OCI-LY3 (cell line): ENCODE data around the gene ZBTB24.
"Not testable (repeated sequence)": the region's sequence is repeated elsewhere in the genome, so short reads cannot be mapped to it uniquely, and the experiment has no call there.

Experiments
- H2AFZ ChIP-seq: fragments of 200-600, 300-600 bp; shearing (Covaris generic); 2 replicates; pipeline ENCODE4 v1.6.0; 2014; ENCODE audit warnings: antibody characterized with exemption, low read depth, low read length
- H3K27ac ChIP-seq: fragments of 200-600, 300-600 bp; sonication (generic); 2 replicates; pipeline ENCODE4 v1.5.1; 2014; ENCODE audit warnings: mild to moderate bottlenecking, low read length, moderate library complexity, mixed read lengths
- H3K27me3 ChIP-seq: fragments of 200-600, 300-600 bp; sonication (generic); 2 replicates; pipeline ENCODE4 v1.6.1; 2014; ENCODE audit warnings: low read depth, low read length, mixed read lengths
- H3K36me3 ChIP-seq: fragments of 200-600, 300-600 bp; sonication (generic); replicated peaks from 2 replicates; pipeline ENCODE3; 2014; ENCODE audit warnings: low read depth, low read length, mixed read lengths
- H3K4me1 ChIP-seq: fragments of 300-600, 200-600 bp; sonication (generic); 2 replicates; pipeline ENCODE4 v1.6.1; 2014; ENCODE audit warnings: low read length, mixed read lengths
- H3K4me2 ChIP-seq: fragments of 200-600, 300-600 bp; sonication (generic); 2 replicates; pipeline ENCODE4 v1.6.1; 2014; ENCODE audit warnings: low read length, mixed read lengths
- H3K4me3 ChIP-seq: fragments of 300-600, 200-600 bp; sonication (generic); 2 replicates; pipeline ENCODE4 v1.5.1; 2014; ENCODE audit warnings: antibody characterized with exemption, mild to moderate bottlenecking, low read length, moderate library complexity
- H3K79me2 ChIP-seq: fragments of 300-600, 200-600 bp; shearing (Covaris generic); 2 replicates; pipeline ENCODE4 v1.6.1; 2014; ENCODE audit warnings: mild to moderate bottlenecking, low read length, mixed read lengths
- H3K9ac ChIP-seq: fragments of 300-600, 200-600 bp; shearing (Covaris generic); 2 replicates; pipeline ENCODE4 v1.6.0; 2014; ENCODE audit warnings: mild to moderate bottlenecking, low read length, moderate library complexity
- H3K9me3 ChIP-seq: fragments of 200-600, 300-600 bp; shearing (Covaris generic); 2 replicates; pipeline ENCODE4 v1.6.1; 2014; ENCODE audit warnings: low read length, mixed read lengths; ENCODE audit not compliant: insufficient read depth
- H4K20me1 ChIP-seq: fragments of 200-600, 300-600 bp; sonication (generic); 2 replicates; pipeline ENCODE4 v1.6.1; 2016; ENCODE audit warnings: low read length, mixed read lengths; ENCODE audit not compliant: insufficient read depth
- CTCF ChIP-seq: fragments of 200-600, 300-600 bp; sonication (generic); IDR thresholded peaks from 2 replicates; pipeline ENCODE4 v1.5.1; 2014; ENCODE audit warnings: antibody characterized with exemption, low read length, low read depth
- EZH2phosphoT487 ChIP-seq: fragments of 200-600 bp; shearing (Covaris generic); IDR thresholded peaks from 2 replicates; pipeline ENCODE4 v1.6.1; 2018; ENCODE audit warnings: antibody characterized with exemption, mixed run types, low read depth

ZBTB24 gene

GRCh38 chr6:109524129-109524528, 41.1 kb upstream of the ZBTB24 start:
- Histone ChIP-seq H2AFZ (no peak overlapping the region), H3K4me3 (no peak overlapping the region), H3K9me3 (no peaks in the 10 kb centered on the region; the same call in 1 of the 2 replicates), H3K79me2 (no peaks in the 10 kb centered on the region), H4K20me1 (no peaks in the 10 kb centered on the region), H3K27ac (no peak overlapping the region), H3K27me3 (no peaks in the 10 kb centered on the region), H3K9ac (no peak overlapping the region), H3K4me1 (no peaks in the 10 kb centered on the region), H3K36me3 (no peaks in the 10 kb centered on the region), H3K4me2 (no peak overlapping the region)
- TF ChIP-seq CTCF (no peak), EZH2phosphoT487 (no peak)

GRCh38 chr6:109523478-109523877, 40.5 kb upstream of the ZBTB24 start:
- H3K36me3 ChIP-seq, result no peaks in the 10 kb centered on the region
- no peak overlapping the region for H3K4me2 ChIP-seq
- H4K20me1 ChIP-seq, result no peaks in the 10 kb centered on the region
- H3K27me3 ChIP-seq, result no peaks in the 10 kb centered on the region
- no peaks in the 10 kb centered on the region for H3K79me2 ChIP-seq
- no peak overlapping the region for H3K27ac ChIP-seq
- H3K4me1 ChIP-seq, result no peaks in the 10 kb centered on the region
- TF ChIP-seq EZH2phosphoT487, result no peak
- no peak overlapping the region for H3K4me3 ChIP-seq
- no peak overlapping the region for H2AFZ ChIP-seq
- no peaks in the 10 kb centered on the region; the same call in 1 of the 2 replicates for H3K9me3 ChIP-seq
- no peak overlapping the region for H3K9ac ChIP-seq

GRCh38 chr6:109521080-109521479, 38.1 kb upstream of the ZBTB24 start:
- no peak overlapping the region for H3K9ac ChIP-seq
- no peak overlapping the region for H3K27ac ChIP-seq
- H3K4me2 ChIP-seq, result no peak overlapping the region
- H4K20me1 ChIP-seq, result no peaks in the 10 kb centered on the region
- H3K9me3 ChIP-seq, result no peaks in the 10 kb centered on the region; the same call in 1 of the 2 replicates
- H3K4me1 ChIP-seq, result no peaks in the 10 kb centered on the region
- no peak for TF ChIP-seq EZH2phosphoT487
- no peaks in the 10 kb centered on the region for H3K27me3 ChIP-seq
- no peak overlapping the region for H3K4me3 ChIP-seq
- H3K79me2 ChIP-seq, result no peaks in the 10 kb centered on the region
- H3K36me3 ChIP-seq, result no peaks in the 10 kb centered on the region
- H2AFZ ChIP-seq, result no peak overlapping the region

GRCh38 chr6:109519647-109520046, 36.6 kb upstream of the ZBTB24 start:
- not testable (repeated sequence) for H3K27ac ChIP-seq, H4K20me1 ChIP-seq, H3K4me2 ChIP-seq, H3K9me3 ChIP-seq, H3K36me3 ChIP-seq, H3K4me3 ChIP-seq, H3K9ac ChIP-seq, H2AFZ ChIP-seq, H3K27me3 ChIP-seq, H3K4me1 ChIP-seq, H3K79me2 ChIP-seq

- no peaks in the 10 kb centered on the region for H3K27me3 ChIP-seq
- H3K4me1 ChIP-seq, result no peaks in the 10 kb centered on the region
- no peak overlapping the region for H3K9ac ChIP-seq
- no peak overlapping the region for H2AFZ ChIP-seq
- no peaks in the 10 kb centered on the region for H4K20me1 ChIP-seq
- H3K36me3 ChIP-seq, result no peaks in the 10 kb centered on the region
- H3K79me2 ChIP-seq, result no peaks in the 10 kb centered on the region
- H3K4me3 ChIP-seq, result no peak overlapping the region
- no peak overlapping the region for H3K4me2 ChIP-seq
- no peaks in the 10 kb centered on the region for H3K9me3 ChIP-seq
- TF ChIP-seq EZH2phosphoT487, result no peak
- no peak for TF ChIP-seq CTCF
- no peak overlapping the region for H3K27ac ChIP-seq
Measured at GRCh38 chr6:109516929-109517328, 33.9 kb upstream of the ZBTB24 start.
